ENCODE measurements around the gene SLC35F1.

The SLC35F1 gene

DNA sequence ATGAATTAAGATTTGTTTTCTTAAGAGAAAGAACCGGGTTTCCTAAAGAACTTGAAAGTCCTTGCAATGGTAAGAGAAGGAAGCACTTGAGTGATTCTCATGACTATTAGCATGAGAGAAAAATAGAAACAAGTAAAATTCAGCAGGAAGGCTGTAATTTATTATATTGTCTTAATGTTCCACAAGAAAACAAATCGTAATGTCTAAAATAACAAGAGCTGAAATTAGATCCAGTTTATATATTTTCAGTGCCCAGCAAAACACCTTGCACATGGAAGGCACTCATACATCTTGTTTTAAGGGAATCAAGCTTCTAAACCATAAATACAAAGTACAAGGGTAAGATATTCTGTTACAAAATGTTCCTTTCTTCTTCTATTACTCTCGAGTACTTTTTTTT, 411.6 kb downstream of the SLC35F1 start:
- DNase-seq = no peak

DNA sequence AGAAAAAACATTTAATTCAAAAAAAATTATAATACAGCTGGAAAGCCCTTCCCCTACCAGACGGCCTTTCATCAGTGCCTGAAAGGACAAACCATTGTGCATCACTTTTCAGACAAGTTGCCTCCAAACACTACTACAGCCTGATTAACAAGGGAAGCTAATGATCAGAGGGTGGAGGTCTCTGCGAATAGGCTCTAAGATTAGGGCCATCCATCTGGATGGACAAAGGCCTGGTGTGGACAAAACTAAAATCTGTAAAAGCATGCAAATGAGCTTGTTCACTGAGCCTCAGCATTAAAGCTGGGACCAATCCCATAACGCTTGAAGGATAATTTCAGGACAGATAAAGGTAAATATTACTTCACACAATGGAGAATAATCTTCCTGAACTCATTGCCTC, 412.4 kb downstream of the SLC35F1 start:
- no peak for DNase-seq

DNA sequence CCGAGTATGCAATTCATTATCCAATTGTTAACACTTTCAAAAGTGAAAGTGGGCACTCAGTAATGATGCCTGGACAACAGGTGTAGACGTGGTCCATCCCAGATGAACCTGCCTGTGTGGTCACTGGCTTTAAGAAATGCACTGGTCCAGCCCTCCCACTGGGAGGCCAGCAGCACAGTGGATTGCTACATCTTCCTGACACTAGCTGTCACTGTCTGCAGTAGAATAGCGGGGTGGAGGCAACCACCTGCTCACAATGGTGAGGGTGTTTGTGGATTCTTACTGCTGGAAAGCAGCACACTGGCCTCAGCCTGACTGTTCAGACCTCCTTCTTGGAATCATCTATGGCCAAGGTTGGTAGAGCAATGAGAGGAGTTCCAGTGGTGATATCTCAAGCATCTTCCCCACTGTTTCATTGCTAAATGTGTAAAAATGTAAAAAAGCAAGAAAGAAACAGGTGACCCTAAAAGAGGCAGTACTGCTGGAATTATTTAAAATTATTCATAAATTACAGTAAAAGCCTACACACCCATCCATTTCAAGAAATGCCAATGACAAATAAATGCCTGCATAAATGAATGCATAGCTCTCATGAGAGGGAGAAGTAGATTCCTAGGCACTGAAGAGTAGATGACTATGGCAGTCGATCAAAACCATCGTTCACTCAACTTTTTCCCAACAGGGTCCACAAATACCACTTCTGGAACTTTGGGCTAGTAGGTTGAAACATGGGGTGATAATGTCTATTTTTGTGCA, 413.0 kb downstream of the SLC35F1 start:
- no peak for DNase-seq

DNA sequence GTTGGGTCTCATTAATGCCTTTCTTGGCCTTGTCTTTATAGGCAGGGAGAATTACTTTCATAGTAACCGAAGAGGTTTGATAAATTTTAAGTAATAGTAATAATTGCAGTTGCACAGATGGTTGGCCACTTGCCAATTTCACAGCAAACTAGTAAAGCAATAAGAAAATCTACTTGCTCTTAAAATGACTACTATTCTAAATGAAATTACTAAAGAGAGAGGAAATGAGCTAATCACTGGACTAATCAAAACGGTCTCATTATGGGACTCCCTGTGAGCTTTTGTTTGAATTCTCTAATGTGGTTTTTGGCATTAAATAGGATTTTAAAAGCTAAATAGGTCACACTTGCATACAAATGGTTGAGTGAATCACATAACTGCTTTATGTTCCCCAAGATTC, 413.6 kb downstream of the SLC35F1 start:
- no peak for DNase-seq

DNA sequence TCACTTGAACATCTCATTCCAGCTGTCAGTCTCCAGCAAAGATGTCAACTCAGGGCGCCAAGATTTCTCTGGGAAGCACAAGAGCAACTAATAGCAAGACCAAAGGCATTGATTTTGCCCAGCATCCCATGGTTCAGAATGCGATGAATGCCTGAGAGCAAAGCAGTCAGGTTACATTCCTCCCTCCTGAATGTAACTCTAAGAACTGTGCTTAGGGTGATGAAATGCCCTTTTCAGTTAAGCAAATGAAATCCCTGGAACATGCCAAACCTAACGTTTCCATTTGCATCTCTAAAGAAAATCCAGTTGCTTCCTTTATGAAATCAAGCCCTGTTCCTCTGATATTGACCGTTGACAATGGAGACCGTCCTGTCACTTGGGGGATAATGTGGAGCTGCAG, 417.1 kb downstream of the SLC35F1 start:
- DNase-seq = no peak

DNA sequence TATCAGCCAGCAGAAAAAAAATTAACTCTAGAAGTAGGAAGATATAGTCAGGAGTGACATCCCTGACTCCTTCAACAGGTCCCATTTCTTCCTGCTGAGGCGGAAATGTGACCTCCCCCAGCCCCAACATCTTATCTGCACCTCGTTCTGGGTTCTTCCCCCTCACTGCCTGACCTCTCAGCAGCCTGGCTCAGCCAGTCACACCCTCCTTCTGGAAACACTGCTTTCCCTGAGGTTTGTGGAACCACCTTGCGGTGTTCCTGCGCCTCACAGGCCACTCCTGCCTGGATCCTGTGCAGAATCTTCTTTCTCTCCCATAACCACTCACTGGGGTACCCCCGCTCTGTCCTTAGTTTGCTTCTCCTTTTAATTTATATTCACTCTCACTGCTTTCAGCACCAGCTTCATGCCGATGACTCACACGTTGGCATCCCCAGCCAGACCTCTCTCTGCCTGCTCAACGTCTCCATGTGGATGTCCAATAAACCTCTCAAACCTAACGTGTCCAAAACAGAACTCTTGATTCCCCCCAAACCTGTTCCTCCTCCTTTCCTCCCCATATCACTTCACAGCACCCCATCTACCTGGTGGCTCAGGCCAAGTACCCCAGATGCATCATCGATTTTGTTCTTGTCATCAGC, 418.3 kb downstream of the SLC35F1 start:
- DNase-seq = no peak

DNA sequence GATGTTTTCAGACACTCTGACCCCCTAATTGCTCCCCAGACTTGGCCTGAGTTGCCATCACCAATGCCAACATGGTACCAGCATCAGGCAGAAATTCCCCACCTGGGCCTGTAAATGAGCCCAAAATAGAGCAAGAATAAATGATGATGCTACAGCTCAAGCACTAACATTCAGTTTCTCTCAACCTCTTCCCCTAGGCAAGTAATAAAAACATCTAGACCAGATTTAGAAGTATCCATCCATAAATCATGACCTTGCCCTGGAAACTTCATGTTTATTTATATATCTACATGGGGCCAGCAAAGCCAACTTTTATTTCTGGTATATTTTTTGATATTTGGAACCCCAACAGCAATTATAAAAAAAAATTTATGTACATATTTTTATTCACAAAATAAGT, 419.6 kb downstream of the SLC35F1 start:
- DNase-seq = no peak

DNA sequence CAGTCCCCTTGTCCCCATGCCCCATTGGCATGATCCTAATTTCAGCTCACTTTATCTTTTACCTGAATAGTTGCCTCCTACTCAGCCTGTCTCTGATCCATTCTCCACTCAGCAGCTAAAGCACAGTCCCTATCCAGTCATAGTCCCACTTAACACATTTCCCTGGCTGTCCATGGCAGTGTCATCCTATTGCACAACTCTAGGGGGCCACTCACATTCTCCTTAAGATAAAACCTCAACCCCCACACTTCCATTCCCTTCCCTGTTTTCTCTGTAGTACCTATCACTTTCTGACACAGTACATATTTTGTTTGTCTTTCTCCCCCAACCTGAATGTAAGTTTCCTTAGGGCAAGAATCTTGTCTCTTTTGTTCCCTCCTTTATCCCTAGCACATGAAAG, 420.2 kb downstream of the SLC35F1 start:
- DNase-seq = no peak

DNA sequence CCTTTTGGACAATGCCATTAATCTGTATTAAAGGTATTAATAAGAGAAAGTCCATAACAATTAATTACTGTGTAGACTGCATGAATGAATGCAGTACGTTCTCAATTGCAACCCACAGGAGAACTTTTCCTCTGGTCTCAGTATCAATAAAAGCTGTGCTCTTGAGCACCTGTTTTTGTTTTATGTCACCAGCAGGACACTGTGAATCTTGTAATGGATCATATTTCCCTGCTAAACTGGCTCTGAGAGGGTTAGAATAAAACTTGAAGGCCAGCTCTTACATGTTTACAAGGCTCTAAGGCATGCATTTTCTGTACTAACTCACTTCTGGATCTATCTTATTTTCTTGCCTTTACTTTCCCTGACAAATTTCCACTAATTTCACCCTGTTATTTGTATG, 426.7 kb downstream of the SLC35F1 start:
- DNase-seq = no peak

DNA sequence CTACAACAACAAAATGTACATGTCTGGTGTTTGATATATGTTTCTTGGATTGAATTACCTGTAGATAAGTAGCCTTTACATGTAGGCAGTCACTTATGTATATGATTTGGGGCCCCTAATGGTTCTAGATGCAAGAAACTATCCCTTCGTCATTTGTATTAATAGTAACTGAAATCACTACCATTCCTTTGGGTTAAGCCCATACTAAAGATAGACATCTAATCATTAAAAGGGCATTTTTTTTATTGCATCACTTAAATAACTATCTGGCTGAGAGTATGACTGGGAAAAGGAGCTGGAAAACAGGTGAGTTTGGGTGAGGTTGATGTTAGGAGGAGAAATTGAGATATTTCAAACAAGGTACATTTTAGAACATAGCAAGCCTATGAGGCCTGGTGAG, 427.6 kb downstream of the SLC35F1 start:
- no peak for DNase-seq

DNA sequence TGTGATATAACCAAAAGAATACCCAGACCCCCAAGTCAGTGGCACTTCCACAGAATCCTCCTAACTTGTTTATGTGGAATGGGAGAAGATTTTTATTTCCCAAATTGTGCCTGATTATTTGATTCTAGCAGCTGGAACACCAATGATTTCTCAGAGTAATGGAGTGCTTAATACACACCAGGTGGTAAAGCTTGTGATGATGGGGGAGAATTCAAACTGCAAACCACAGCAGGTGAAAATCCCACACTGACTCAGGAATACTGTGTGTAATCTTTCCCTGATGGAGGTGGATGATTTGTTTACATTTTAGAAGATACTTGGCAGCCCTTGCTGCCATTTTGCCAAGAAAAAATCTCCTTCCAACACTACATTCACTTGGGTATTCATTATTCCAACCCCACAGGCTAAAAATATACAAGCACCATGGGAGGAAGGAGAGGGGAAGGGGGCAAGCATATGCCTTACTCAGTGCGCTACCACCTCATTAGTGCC, 428.3 kb downstream of the SLC35F1 start:
- no peak for DNase-seq

DNA sequence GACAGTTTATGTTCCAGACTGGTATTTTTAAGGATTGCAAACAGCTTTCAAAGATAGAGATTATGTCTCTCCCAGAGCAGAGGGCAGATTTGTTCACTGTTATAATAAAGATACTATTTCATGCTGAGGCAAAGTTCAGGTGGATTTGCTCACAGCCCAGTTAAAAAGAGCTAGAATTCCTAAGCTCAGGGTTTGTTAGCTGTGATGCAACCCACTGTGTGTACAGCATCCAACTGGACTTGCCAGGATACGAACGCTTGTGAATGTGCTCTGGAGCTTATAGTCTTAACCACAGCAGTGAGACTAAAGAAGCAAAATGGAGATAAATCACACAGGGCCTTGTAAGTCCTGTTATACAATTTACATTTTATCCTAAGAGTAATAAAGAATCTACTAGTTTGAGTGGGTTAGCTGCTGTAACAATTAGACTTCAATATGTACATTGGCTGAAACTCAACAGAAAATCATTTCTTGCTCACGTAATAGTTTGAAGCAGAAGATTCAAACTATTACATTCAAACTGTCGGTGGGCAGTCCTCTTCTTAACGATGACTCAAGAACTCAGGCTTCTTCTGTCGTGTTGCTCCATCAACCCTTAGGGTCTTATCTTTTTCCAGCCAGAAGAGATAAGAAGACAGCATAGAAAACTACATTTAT, 437.1 kb downstream of the SLC35F1 start:
- DNase-seq = no peak

DNA sequence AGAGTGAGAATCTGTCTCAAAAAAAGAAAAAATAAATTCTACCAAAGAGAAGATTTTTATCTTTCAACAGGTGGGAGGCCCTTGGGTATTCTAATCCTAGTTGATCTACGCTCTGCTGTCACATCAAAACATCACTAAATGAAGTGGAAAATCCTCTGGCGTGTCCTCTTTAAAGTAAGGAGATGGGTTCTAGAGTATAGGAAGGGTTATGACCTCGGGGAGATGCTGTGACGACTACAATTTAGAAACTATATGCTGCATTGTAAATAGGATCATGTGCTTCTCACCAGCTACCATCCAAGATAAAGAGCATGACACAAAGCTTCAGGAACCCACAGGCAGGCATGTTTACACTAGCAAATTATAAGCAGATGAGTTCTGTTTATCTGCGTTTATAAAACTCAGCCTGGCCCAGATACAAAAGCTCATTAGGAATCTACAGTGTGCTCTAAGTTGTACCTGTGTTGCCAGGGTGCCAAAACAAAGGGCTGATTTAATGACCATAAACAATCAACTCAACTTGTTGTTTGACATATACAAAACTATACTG, 443.9 kb downstream of the SLC35F1 start:
- DNase-seq = no peak

DNA sequence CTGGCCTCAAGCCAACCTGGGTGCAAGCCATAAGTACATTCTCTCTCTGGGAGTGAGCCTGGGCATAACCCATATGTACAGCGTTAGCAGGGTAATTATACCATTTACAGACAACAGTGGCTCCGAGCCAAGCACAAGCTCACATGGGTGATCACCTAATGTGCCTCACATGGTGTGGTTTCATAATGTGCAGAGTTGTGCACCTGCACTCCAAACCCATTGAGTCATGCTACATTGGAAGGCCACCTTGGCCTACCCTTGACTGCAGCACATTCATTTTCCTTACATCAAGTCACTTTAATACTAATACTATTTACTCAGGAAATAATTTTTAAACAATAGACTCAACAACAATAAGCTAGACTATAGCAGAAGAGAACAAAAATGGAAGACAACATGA, 446.5 kb downstream of the SLC35F1 start:
- no peak for DNase-seq

DNA sequence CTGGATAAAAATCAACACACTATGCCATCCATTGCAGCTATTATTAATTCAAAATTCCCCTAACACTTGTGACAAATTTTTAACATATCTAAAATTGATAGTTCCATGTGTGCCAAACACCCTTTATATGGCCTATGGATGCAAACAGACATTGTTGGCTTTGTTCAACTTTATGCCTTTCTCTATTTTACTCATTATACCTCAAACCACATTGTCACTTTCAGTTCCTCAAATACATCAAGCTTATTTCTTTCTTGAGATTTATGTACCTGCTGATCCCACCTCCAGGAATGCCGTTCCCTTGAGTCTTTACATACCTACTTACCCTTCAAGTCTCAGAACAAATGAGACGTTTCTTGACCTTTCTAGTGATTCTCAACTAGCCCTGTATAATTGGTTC, 447.6 kb downstream of the SLC35F1 start:
- no peak for DNase-seq

DNA sequence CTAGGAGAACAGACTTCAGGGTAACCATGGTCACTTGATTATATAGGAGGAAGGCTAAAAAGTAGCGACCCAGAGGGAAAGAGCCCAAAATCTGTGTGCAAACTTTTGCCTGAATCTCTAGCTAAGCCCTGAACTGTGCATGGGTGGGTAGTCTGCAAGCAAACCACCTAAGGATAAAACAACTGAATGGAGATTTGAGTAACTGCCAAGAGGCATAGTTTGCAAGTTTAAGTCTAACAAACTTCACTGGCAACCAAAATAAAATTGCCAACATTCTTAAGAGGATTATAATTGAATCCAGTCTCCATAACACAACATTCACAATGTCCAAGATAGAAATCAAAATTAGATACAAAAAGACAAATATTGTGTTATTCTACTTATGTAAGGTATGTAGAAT, 449.0 kb downstream of the SLC35F1 start:
- DNase-seq = no peak

DNA sequence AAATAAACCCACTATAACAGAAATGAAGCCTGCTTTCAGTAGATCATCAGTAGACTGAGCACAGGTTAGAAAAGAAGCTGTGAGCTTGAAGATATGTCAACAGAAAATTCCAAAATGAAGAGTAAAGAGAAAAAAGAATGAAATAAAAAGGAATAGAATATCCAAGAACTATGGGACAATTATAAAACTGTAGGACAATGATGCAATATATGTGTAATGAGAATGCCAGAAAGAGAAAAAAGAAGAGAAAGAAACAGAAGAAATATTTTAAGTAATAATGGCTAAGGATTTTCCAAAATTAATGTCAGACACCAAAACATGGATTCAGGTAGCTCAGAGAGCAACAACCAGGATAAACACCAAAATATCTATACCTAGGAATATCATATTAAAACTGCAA, 449.6 kb downstream of the SLC35F1 start:
- no peak for DNase-seq

Measured in activated CD4-positive, CD25-positive, alpha-beta regulatory T cell (primary cell).